B cell (primary cell): Measurements from ENCODE around the gene WDR38. TPM values are rescaled to one million over a fixed set of nuclear protein-coding genes. Genes with fewer than 3 reads are reported as not detected.

Source experiments
- ATAC-seq: fragments of 200-7000 bp; cut with Tn5 transposase; one replicate; pipeline ENCODE4 v1.10.0; 2021; ENCODE audit warnings: low read depth, mild to moderate bottlenecking, moderate number of reproducible peaks, moderate library complexity
- CTCF ChIA-PET: fragments of 350-600 bp; sonication (Branson Sonifier 250); formaldehyde crosslinking; loops from one replicate; lab custom pipeline; 2021; ENCODE audit warnings: antibody characterized with exemption, inconsistent platforms; lab: Charles Lee
- POLR2A ChIA-PET: fragments of 350-600 bp; sonication (Branson Sonifier 250); formaldehyde crosslinking; loops from one replicate; lab custom pipeline; 2021; ENCODE audit warnings: antibody characterized with exemption; lab: Charles Lee
- DNase-seq: peaks from one replicate; pipeline ENCODE4 v3.0.0; 2013
- H2AFZ ChIP-seq: 2 replicates; pipeline ENCODE4 v1.6.1; 2012; ENCODE audit warnings: mild to moderate bottlenecking, low read depth, low read length; ENCODE audit not compliant: insufficient read depth, poor library complexity, severe bottlenecking
- H3K27ac ChIP-seq, 2 donors: 1 replicate in 1 of 2; 2 replicates in 1 of 2; pipeline ENCODE4 v1.5.1; 2012 to 2013; ENCODE audit warnings: low read length in 2 of 2, mild to moderate bottlenecking in 2 of 2, moderate library complexity in 1 of 2
- H3K27me3 ChIP-seq, 4 experiments: fragments of 200-600 bp in 1 of 4; sonication (generic) in 1 of 4; replicated peaks in 1 of 4; 1 replicate in 2 of 4; 2 replicates in 2 of 4; pipeline versions ENCODE4 v1.6.1 to v1.7.0; 2013 to 2016; ENCODE audit warnings: low read length in 3 of 4, mild to moderate bottlenecking in 2 of 4, mixed read lengths in 1 of 4, moderate library complexity in 1 of 4; ENCODE audit not compliant: insufficient read depth in 4 of 4, control insufficient read depth in 3 of 4; ENCODE audit errors: control extremely low read depth in 1 of 4
- H3K36me3 ChIP-seq, 2 experiments: replicated peaks in 1 of 2; 1 replicate in 1 of 2; 2 replicates in 1 of 2; pipeline versions ENCODE4 v1.6.1 to v1.7.1; 2013; ENCODE audit warnings: low read length in 1 of 2; ENCODE audit not compliant: insufficient read depth in 2 of 2, control insufficient read depth in 1 of 2; ENCODE audit errors: control extremely low read depth in 1 of 2, extremely low read depth in 1 of 2
- H3K4me1 ChIP-seq, 2 donors: fragments of 200-600 bp in 1 of 2; sonication (generic) in 1 of 2; 1 replicate in 1 of 2; 2 replicates in 1 of 2; pipeline versions ENCODE4 v1.5.1 to v1.6.1; 2013 to 2017; ENCODE audit warnings: low read length in 2 of 2; ENCODE audit not compliant: control insufficient read depth in 2 of 2, insufficient read depth in 2 of 2
- H3K4me2 ChIP-seq: replicated peaks from 2 replicates; pipeline ENCODE3; 2012; ENCODE audit warnings: mild to moderate bottlenecking, low read depth, low read length; ENCODE audit not compliant: poor library complexity, severe bottlenecking
- H3K4me3 ChIP-seq, 5 experiments: fragments of 200-600 bp in 1 of 5; sonication (generic) in 1 of 5; 1 replicate in 3 of 5; 2 replicates in 2 of 5; pipeline versions ENCODE4 v1.5.1 to v1.7.0; 2011 to 2016; ENCODE audit warnings: low read length in 4 of 5, mild to moderate bottlenecking in 4 of 5, low read depth in 2 of 5, control low read depth in 1 of 5, moderate library complexity in 1 of 5; ENCODE audit not compliant: insufficient read depth in 1 of 5; ENCODE audit errors: control extremely low read depth in 1 of 5, extremely low read depth in 1 of 5
- H3K79me2 ChIP-seq: fragments of 200-600 bp; sonication (generic); one replicate; pipeline ENCODE4 v1.6.0; 2016; ENCODE audit warnings: low read length; ENCODE audit not compliant: control insufficient read depth, insufficient read depth
- H3K9ac ChIP-seq: fragments of 200-600 bp; sonication (generic); 2 replicates; pipeline ENCODE4 v1.6.1; 2017; ENCODE audit warnings: mild to moderate bottlenecking, low read length, moderate library complexity
- H3K9me3 ChIP-seq, 3 donors: one replicate each; pipeline versions ENCODE4 v1.6.1 to v1.7.1; 2013; ENCODE audit warnings: low read length in 2 of 3; ENCODE audit not compliant: control insufficient read depth in 2 of 3, insufficient read depth in 1 of 3; ENCODE audit errors: control extremely low read depth in 1 of 3
- H4K20me1 ChIP-seq: 2 replicates; pipeline ENCODE4 v1.6.0; 2012; ENCODE audit warnings: mild to moderate bottlenecking, low read length; ENCODE audit not compliant: insufficient read depth, control insufficient read depth, poor library complexity, severe bottlenecking
- H3K27ac Mint-ChIP-seq: one replicate; pipeline ENCODE4 v1.8.0; 2021; ENCODE audit warnings: mixed read lengths
- H3K27me3 Mint-ChIP-seq: one replicate; pipeline ENCODE4 v1.8.0; 2021; ENCODE audit warnings: mixed read lengths
- H3K4me1 Mint-ChIP-seq: one replicate; pipeline ENCODE4 v1.8.0; 2021; ENCODE audit warnings: mixed read lengths
- H3K4me3 Mint-ChIP-seq: one replicate; pipeline ENCODE4 v1.8.0; 2021; ENCODE audit warnings: mixed read lengths
- H3K9me3 Mint-ChIP-seq: one replicate; pipeline ENCODE4 v1.8.0; 2022; ENCODE audit warnings: mixed read lengths; ENCODE audit not compliant: insufficient read depth
- CTCF ChIP-seq: fragments of 200-600 bp; IDR thresholded peaks from one replicate; pipeline ENCODE4 v1.8.0; 2022; ENCODE audit warnings: antibody characterized with exemption, mild to moderate bottlenecking
- EZH2 ChIP-seq: IDR thresholded peaks from 2 replicates; pipeline ENCODE4 v1.6.1; 2012; ENCODE audit warnings: borderline replicate concordance, low read depth, mild to moderate bottlenecking, moderate library complexity, low read length; ENCODE audit not compliant: insufficient read depth, poor library complexity, severe bottlenecking
- WGBS: methylation state at CpG from one replicate; pipeline ENCODE4 v1.1.5; 2013; ENCODE audit warnings: missing lambda C conversion rate; ENCODE audit not compliant: insufficient coverage; 5-methylcytosine and 5-hydroxymethylcytosine counted together
- intact Hi-C: fragments of 100-400 bp; cut with micrococcal nuclease; formaldehyde crosslinking; loops from one replicate; pipeline ENCODE4 v1.10.0; 2022
- polyA plus RNA-seq: library from polyadenylated mRNA; depleted of rRNA; stranded (reverse); fragments of >200 nt; gene quantifications from 2 replicates; pipeline ENCODE4 v1.2.3, GENCODE V29; 2012
- total RNA-seq, 2 donors: library from RNA; stranded (reverse); fragments of 120-200 nt in 1 of 2; gene quantifications; 1 replicate in 1 of 2; 2 replicates in 1 of 2; pipeline versions ENCODE4 v1.2.3 to v1.2.4, GENCODE V29; 2013 to 2022

WDR38 gene
- total and polyA plus RNA-seq, 2 donors (not counting 1 experiment from before 2014, with no cell fraction given): not detected

GRCh38 chr9:124846969-124847368 is 6.3 kb upstream of the WDR38 start:
- Histone ChIP-seq H3K36me3 (no peaks in the 10 kb centered on the region), H3K4me3 (no peak overlapping the region), H3K4me2 (no peak overlapping the region), H4K20me1 (no peaks in the 10 kb centered on the region), H3K9me3 (no peaks in the 10 kb centered on the region), H2AFZ (no peak overlapping the region), H3K9ac (no peak overlapping the region), H3K27me3 (no peaks in the 10 kb centered on the region), H3K79me2 (no peaks in the 10 kb centered on the region), H3K4me1 (no peaks in the 10 kb centered on the region), H3K27ac (no peak overlapping the region)
- peaks cover 3% of the 10 kb centered on the region for H3K27me3 Mint-ChIP-seq
- intact Hi-C loops: no loop called here
- H3K4me3 Mint-ChIP-seq: no peak overlapping the region
- DNase-seq (no peak), ATAC-seq (no peak)
- TF ChIP-seq CTCF (no peak), EZH2 (no peak)
- H3K27ac Mint-ChIP-seq: no peak overlapping the region
- H3K9me3 Mint-ChIP-seq: no peaks in the 10 kb centered on the region
- H3K4me1 Mint-ChIP-seq: peaks cover 1% of the 10 kb centered on the region
- WGBS: 98% methylated on average over 5 of the region's 6 CpGs
- ChIA-PET CTCF (interaction anchor here (1.3 to 1.7 kb wide), 2 partner anchors 70 to 72 kb away, joined by 5 to 6 read pairs; partner anchors contain the start of gene OLFML2A), POLR2A (no interaction called here)

- H3K79me2 ChIP-seq: no peaks in the 10 kb centered on the region
Observed at GRCh38 chr9:124849801-124850200, 3.5 kb upstream of the WDR38 start.

More at GRCh38 chr9:124849801-124850200, 3.5 kb upstream of the WDR38 start:
- no peaks in the 10 kb centered on the region for H3K9me3 Mint-ChIP-seq
- intact Hi-C loops: loop anchor here (5.0 kb wide), 2 partner anchors 42 to 522 kb away; no protein-coding TSS in a partner anchor
- Histone ChIP-seq H3K4me2 (no peak overlapping the region), H3K9me3 (no peaks in the 10 kb centered on the region), H3K4me3 (no peak overlapping the region), H3K27me3 (no peaks in the 10 kb centered on the region), H4K20me1 (no peaks in the 10 kb centered on the region), H3K9ac (no peak overlapping the region), H2AFZ (no peak overlapping the region), H3K36me3 (no peaks in the 10 kb centered on the region), H3K27ac (no peak overlapping the region), H3K4me1 (peaks cover 7 to 9% of the 10 kb centered on the region in 2 donors)
- 95% methylated on average over 7 of the region's 10 CpGs for WGBS
- no peak for DNase-seq
- peaks cover 3% of the 10 kb centered on the region for H3K27me3 Mint-ChIP-seq
- ChIA-PET POLR2A (no interaction called here), CTCF (interaction anchor here (9.8 kb wide), 1 partner anchor 76 kb away, joined by 345 read pairs; the partner anchor contains the start of genes NR6A1 and OLFML2A)
- no peak for ATAC-seq
- TF ChIP-seq EZH2 (no peak), CTCF (no peak)
- H3K4me3 Mint-ChIP-seq: no peak overlapping the region
- H3K4me1 Mint-ChIP-seq: peaks cover 8% of the 10 kb centered on the region
- no peak overlapping the region for H3K27ac Mint-ChIP-seq
